Heart left ventricle (tissue), 16 donors: ENCODE results near the gene SLC27A2. TPM values are rescaled to one million over a fixed set of nuclear protein-coding genes. Genes with fewer than 3 reads are reported as not detected.

ENCODE experiments used
- ATAC-seq, 4 donors: fragments of 200-7000 bp; cut with Tn5 transposase; one replicate each; pipeline ENCODE4 v1.9.1; 2020 to 2022; ENCODE audit warnings: moderate library complexity in 4 of 4, mild to moderate bottlenecking in 3 of 4, moderate number of reproducible peaks in 1 of 4
- DNase-seq, 5 donors: peaks; one replicate each; pipeline ENCODE4 v3.0.0-alpha.2; 2020
- H3K27ac ChIP-seq, 12 donors: fragments of 200-600 bp; sonication (generic) in 4 of 12; one replicate each; pipeline versions ENCODE4 v1.5.0 to v1.8.0; 2016 to 2022; ENCODE audit warnings: mild to moderate bottlenecking in 2 of 12
- H3K27me3 ChIP-seq, 9 donors: fragments of 200-600 bp; sonication (generic) in 2 of 9; one replicate each; pipeline versions ENCODE4 v1.5.1 to v1.8.0; 2016 to 2022; ENCODE audit warnings: mild to moderate bottlenecking in 3 of 9
- H3K36me3 ChIP-seq, 9 donors: fragments of 200-600 bp; sonication (generic) in 2 of 9; one replicate each; pipeline versions ENCODE4 v1.5.0 to v1.8.0; 2018 to 2022; ENCODE audit warnings: mild to moderate bottlenecking in 2 of 9
- H3K4me1 ChIP-seq, 12 donors: fragments of 200-600 bp; sonication (generic) in 4 of 12; one replicate each; pipeline versions ENCODE4 v1.5.0 to v1.8.0; 2016 to 2022; ENCODE audit warnings: mild to moderate bottlenecking in 3 of 12
- H3K4me3 ChIP-seq, 12 donors: fragments of 200-600 bp; sonication (generic) in 4 of 12; one replicate each; pipeline versions ENCODE4 v1.5.0 to v1.8.0; 2017 to 2022; ENCODE audit warnings: mild to moderate bottlenecking in 9 of 12, moderate library complexity in 4 of 12
- H3K9me3 ChIP-seq, 12 donors: fragments of 200-600 bp; sonication (generic) in 4 of 12; one replicate each; pipeline versions ENCODE4 v1.5.0 to v1.8.0; 2016 to 2022; ENCODE audit warnings: mild to moderate bottlenecking in 1 of 12
- CTCF ChIP-seq, 12 donors: fragments of 200-600 bp; sonication (generic) in 4 of 12; IDR thresholded peaks; one replicate each; pipeline versions ENCODE4 v1.5.0 to v1.8.0; 2018 to 2022; ENCODE audit warnings: antibody characterized with exemption in 12 of 12, mild to moderate bottlenecking in 5 of 12
- POLR2A ChIP-seq, 2 donors: fragments of 450-650 bp; IDR thresholded peaks; one replicate each; pipeline ENCODE4 v1.6.1; 2017; ENCODE audit warnings: antibody characterized with exemption in 2 of 2, mild to moderate bottlenecking in 2 of 2, moderate library complexity in 2 of 2
- WGBS, 4 donors: extraction: QIAGEN DNeasy Blood & Tissue Kit in 2 of 4; methylation state at CpG; one replicate each; pipeline versions ENCODE4 v1.1.5 to v1.1.7; 2013 to 2018; 5-methylcytosine and 5-hydroxymethylcytosine counted together
- intact Hi-C, 10 donors: fragments of 100-400 bp; cut with DNase I; formaldehyde crosslinking; loops; one replicate each; pipeline versions ENCODE4 v1.11.1 to v1.14.2; 2022
- polyA plus RNA-seq, 2 donors: library from polyadenylated mRNA; stranded (reverse); fragments of 200-250 nt; gene quantifications; one replicate each; pipeline ENCODE4 v1.2.3, GENCODE V29; 2013
- total RNA-seq, 9 donors: library from RNA; depleted of rRNA in 2 of 9; stranded (reverse); fragments of >200 nt in 2 of 9; fragmentation: NEBNext Ultra II Directional in 3 of 9; extraction: Animal tissue kit (Norgen Biotek cat#: 25700) in 3 of 9; gene quantifications; one replicate each; pipeline versions ENCODE4 v1.1.0 to v1.2.4, GENCODE V29; 2016 to 2023
- donor health status: ischemic (EF 13 %, LVEDD 7.1; RV severe dilation, severe dysfunction).
- donor health status: healthy with polysubstance abuse.
- donor health status: DM: no; HTN: yes; CAD: no.
- donor health status: DM: no; HTN: no; CAD: no.
- donor health status: ischemic (EF 25% LVEDD 6.9; RV normal size, moderate dysfunction).
- donor health status: ischemic (EF 25% LVEDD 5.7; RV mildly dilated, moderate dysfunction).
- donor health status: healthy.
- donor health status: DM: yes; HTN: yes; CAD: no.
- donor health status: ischemic (EF 35%, LVEDD 5.7; RV mildly dilated, moderate dysfunction).
- donor health status: nonischemic (EF 11% LVEDD 7.7; RV severe dilation, severe dysfunction).
- donor health status: DM: yes; HTN: yes; CAD: no.
- donor health status: PGD.
- donor health status: ischemic (EF 29% LVEDD 5.4; RV normal size, mild dysfunction).
- donor health status: nonischemic (EF 23%, LVEDD 6.1; RV moderate dilation, normal function).

SLC27A2 gene
- total and polyA plus RNA-seq, 11 donors: 0.04 to 0.29 (median 0.12) TPM; not detected in 8

DNA sequence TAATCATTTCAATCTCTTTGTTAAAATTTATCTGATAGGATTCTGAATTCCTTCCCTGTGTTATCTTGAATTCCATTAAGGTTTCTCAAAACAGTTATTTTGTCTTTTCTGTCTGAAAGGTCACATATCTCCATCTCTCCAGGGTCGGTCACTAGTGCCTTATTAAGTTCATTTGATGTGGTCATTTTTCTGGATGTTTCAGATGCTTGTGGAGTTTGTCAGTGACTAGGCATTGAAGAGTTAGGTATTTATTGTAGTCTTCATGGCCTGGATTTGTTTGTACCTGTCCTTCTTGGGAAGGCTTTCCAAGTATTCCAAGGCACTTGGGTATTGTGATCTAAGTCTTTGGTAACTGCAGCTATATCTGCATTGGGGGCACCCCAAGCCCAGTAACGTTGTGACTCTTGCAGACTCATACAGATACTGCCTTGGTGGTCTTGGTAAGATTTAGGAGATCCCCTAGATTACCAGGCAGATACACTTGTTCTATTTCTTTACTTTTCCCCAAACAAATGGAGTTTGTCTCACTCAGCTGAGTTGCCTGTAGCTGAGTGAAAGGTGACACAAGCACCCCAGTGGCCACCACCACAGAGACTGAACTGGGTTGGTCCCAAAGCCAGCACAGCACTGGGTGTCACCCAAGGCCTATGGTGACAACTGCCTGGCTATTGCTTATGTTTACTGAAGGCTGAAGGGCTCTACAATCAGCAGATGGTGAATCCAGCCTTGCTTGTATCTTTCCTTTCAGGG lies 18.9 kb upstream of the SLC27A2 start:
- intact Hi-C loops: no loop called here
- TF ChIP-seq CTCF (IDR thresholded peaks at IDR 0.05): no peak
- no peak for TF ChIP-seq POLR2A (IDR thresholded peaks at IDR 0.05)
- WGBS, 4 donors: 61 to 74% (median 69%) methylated on average over 2 of the region's 2 CpGs

GRCh38 chr15:50163719-50164410 lies 18.1 kb upstream of the SLC27A2 start:
- WGBS, 4 donors: 45 to 94% (median 80%) methylated on average over 2 of the region's 2 CpGs
- Histone ChIP-seq H3K4me1 (no peaks in the 10 kb centered on the region), H3K27ac (no peak overlapping the region), H3K27me3 (no peaks in the 10 kb centered on the region), H3K36me3 (no peaks in the 10 kb centered on the region), H3K9me3 (peaks cover 0 to 4% (median 0%) of the 10 kb centered on the region in 12 donors), H3K4me3 (no peak overlapping the region)
- DNase-seq (no peak), ATAC-seq (no peak)
- TF ChIP-seq CTCF (IDR thresholded peaks at IDR 0.05) (no peak), POLR2A (IDR thresholded peaks at IDR 0.05) (no peak)
- intact Hi-C loops: no loop called here

More for the DNA sequence above, 18.9 kb upstream of the SLC27A2 start:
- ATAC-seq (no peak), DNase-seq (no peak)
- peaks cover 0 to 4% (median 0%) of the 10 kb centered on the region in 12 donors for H3K9me3 ChIP-seq
- H3K36me3 ChIP-seq: no peaks in the 10 kb centered on the region
- no peaks in the 10 kb centered on the region for H3K27me3 ChIP-seq
- no peaks in the 10 kb centered on the region for H3K4me1 ChIP-seq
- H3K27ac ChIP-seq: no peak overlapping the region
- H3K4me3 ChIP-seq: no peak overlapping the region

DNA sequence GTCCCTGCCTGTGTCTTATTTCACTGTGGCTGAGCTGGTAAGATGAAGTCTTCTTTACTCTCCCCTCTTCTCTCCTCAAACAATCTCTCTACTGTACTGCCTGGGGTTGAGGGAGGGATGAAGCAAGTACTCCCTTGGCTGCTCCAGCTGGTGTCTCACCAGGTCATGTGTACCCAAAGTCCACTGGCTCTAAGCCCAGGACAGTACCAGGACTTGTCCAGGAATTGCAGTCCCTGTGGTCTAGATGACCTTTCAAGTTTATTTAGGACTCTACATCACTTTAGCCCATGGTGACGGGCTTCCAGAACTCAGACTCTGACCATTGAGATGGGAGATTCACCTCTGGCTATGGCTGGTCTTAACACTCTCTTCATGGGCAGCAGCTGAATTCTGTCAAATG lies 17.5 kb upstream of the SLC27A2 start:
- Histone ChIP-seq H3K36me3 (no peaks in the 10 kb centered on the region), H3K4me3 (no peak overlapping the region), H3K9me3 (peaks cover 0 to 4% (median 0%) of the 10 kb centered on the region in 12 donors), H3K27me3 (no peaks in the 10 kb centered on the region), H3K4me1 (no peaks in the 10 kb centered on the region), H3K27ac (no peak overlapping the region)
- intact Hi-C loops: no loop called here
- DNase-seq: no peak
- TF ChIP-seq CTCF (IDR thresholded peaks at IDR 0.05) (no peak), POLR2A (IDR thresholded peaks at IDR 0.05) (no peak)
- ATAC-seq: peak in 2 of 4 donors; percentile 34 to 64
- WGBS, 4 donors: 67 to 90% (median 84%) methylated on average over 1 of the region's 1 CpG

DNA sequence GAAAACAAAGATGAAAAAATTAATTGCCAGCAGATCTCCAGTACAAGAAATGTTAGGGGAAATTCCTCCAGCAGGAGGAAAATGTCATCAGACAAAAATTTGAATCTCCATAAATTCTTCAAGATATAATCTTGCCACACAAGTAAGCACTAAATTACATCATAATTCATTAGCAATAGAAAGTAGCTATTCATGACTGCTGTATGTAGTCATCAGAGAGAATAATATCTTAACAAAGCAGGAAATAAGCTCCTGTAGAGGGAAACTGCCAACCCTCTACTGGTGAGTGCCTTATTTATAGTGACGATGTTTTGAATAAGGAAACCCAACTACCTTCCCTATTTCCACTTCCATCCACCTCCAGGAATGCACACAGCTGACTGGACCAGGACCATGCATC lies 15.8 kb upstream of the SLC27A2 start:
- Histone ChIP-seq H3K4me3 (no peak overlapping the region), H3K27me3 (no peaks in the 10 kb centered on the region), H3K9me3 (peaks cover 0 to 4% (median 0%) of the 10 kb centered on the region in 12 donors), H3K36me3 (no peaks in the 10 kb centered on the region), H3K27ac (no peak overlapping the region), H3K4me1 (no peaks in the 10 kb centered on the region)
- WGBS, 4 donors: 13 to 59% (median 36%) methylated on average over 1 of the region's 1 CpG
- no peak for DNase-seq
- peak in 1 of 4 donors; percentile 59 for ATAC-seq
- TF ChIP-seq CTCF (IDR thresholded peaks at IDR 0.05) (no peak), POLR2A (IDR thresholded peaks at IDR 0.05) (no peak)
- intact Hi-C loops: no loop called here
